CD4-positive, alpha-beta T cell (primary cell): ENCODE results near the gene CIAO2B. TPM values are rescaled to one million over a fixed set of nuclear protein-coding genes. Genes with fewer than 3 reads are reported as not detected.

ENCODE experiments used
- ATAC-seq: fragments of 200-7000 bp; cut with Tn5 transposase; one replicate; pipeline ENCODE4 v1.10.0; 2022; ENCODE audit warnings: mild to moderate bottlenecking; ENCODE audit not compliant: poor library complexity
- CTCF ChIA-PET: fragments of 350-600 bp; sonication (Branson Sonifier 250); formaldehyde crosslinking; loops from one replicate; lab custom pipeline; 2021; ENCODE audit warnings: antibody characterized with exemption, inconsistent platforms; lab: Charles Lee
- POLR2A ChIA-PET: fragments of 350-600 bp; sonication (Branson Sonifier 250); formaldehyde crosslinking; loops from one replicate; lab custom pipeline; 2021; ENCODE audit warnings: antibody characterized with exemption, inconsistent platforms; lab: Charles Lee
- DNase-seq, 14 experiments: peaks; one replicate each; pipeline ENCODE4 v3.0.0-alpha.2; 2013 to 2020; ENCODE audit warnings: mixed read lengths in 2 of 14
- H3K27ac ChIP-seq, 2 donors: one replicate each; pipeline versions ENCODE4 v1.5.1 to v1.7.0; 2013; ENCODE audit warnings: low read length in 2 of 2, low read depth in 1 of 2, mild to moderate bottlenecking in 1 of 2
- H3K27me3 ChIP-seq, 2 experiments: 1 replicate in 1 of 2; 2 replicates in 1 of 2; pipeline versions ENCODE4 v1.6.1 to v1.7.0; 2013; ENCODE audit warnings: low read length in 2 of 2, control low read depth in 1 of 2, mild to moderate bottlenecking in 1 of 2, moderate library complexity in 1 of 2; ENCODE audit not compliant: insufficient read depth in 2 of 2, control insufficient read depth in 1 of 2
- H3K36me3 ChIP-seq: one replicate; pipeline ENCODE4 v1.6.1; 2013; ENCODE audit warnings: low read length, control low read depth; ENCODE audit not compliant: insufficient read depth
- H3K4me1 ChIP-seq: one replicate; pipeline ENCODE4 v1.6.1; 2013; ENCODE audit warnings: low read length, control low read depth; ENCODE audit not compliant: insufficient read depth
- H3K4me3 ChIP-seq: one replicate; pipeline ENCODE4 v1.5.1; 2013; ENCODE audit warnings: mild to moderate bottlenecking, low read length, moderate library complexity
- H3K9me3 ChIP-seq, 2 experiments: 1 replicate in 1 of 2; 2 replicates in 1 of 2; pipeline versions ENCODE4 v1.6.1 to v1.7.0; 2013; ENCODE audit warnings: low read length in 2 of 2, mild to moderate bottlenecking in 2 of 2, control low read depth in 1 of 2, moderate library complexity in 1 of 2; ENCODE audit not compliant: control insufficient read depth in 1 of 2, insufficient read depth in 1 of 2
- H3K27ac Mint-ChIP-seq: one replicate; pipeline ENCODE4 v1.8.0; 2020; ENCODE audit warnings: mixed read lengths
- H3K27me3 Mint-ChIP-seq: one replicate; pipeline ENCODE4 v1.8.0; 2021; ENCODE audit warnings: mixed read lengths
- H3K36me3 Mint-ChIP-seq: one replicate; pipeline ENCODE4 v1.8.0; 2021; ENCODE audit warnings: low read depth, mixed read lengths
- H3K4me1 Mint-ChIP-seq: one replicate; pipeline ENCODE4 v1.8.0; 2021; ENCODE audit warnings: low read depth, mixed read lengths
- H3K4me3 Mint-ChIP-seq: one replicate; pipeline ENCODE4 v1.8.0; 2020; ENCODE audit warnings: mild to moderate bottlenecking, mixed read lengths
- H3K9me3 Mint-ChIP-seq: one replicate; pipeline ENCODE4 v1.8.0; 2020; ENCODE audit warnings: mixed read lengths
- intact Hi-C, 2 experiments: fragments of 100-400 bp; cut with DNase I in 1 of 2; cut with micrococcal nuclease in 1 of 2; formaldehyde crosslinking; loops; one replicate each; pipeline versions ENCODE4 v1.15.1 to v1.9.0; 2023 to 2025; cut with DNase I, micrococcal nuclease
- total RNA-seq, 174 experiments: library from RNA in 2 of 174; stranded (reverse) in 2 of 174; gene quantifications; one replicate each; pipeline ENCODE4 v1.2.3 and lab custom pipeline; 2021 to 2026
- TF ChIP-seq, protein P1 (sequence below): fragments of 200-600 bp; IDR thresholded peaks from one replicate; pipeline ENCODE4 v1.8.0; 2022; ENCODE audit warnings: antibody characterized with exemption, mild to moderate bottlenecking

The CIAO2B gene
- total RNA-seq, 2 experiments from 2014 or later, result 58.6 to 70.4 TPM

DNA sequence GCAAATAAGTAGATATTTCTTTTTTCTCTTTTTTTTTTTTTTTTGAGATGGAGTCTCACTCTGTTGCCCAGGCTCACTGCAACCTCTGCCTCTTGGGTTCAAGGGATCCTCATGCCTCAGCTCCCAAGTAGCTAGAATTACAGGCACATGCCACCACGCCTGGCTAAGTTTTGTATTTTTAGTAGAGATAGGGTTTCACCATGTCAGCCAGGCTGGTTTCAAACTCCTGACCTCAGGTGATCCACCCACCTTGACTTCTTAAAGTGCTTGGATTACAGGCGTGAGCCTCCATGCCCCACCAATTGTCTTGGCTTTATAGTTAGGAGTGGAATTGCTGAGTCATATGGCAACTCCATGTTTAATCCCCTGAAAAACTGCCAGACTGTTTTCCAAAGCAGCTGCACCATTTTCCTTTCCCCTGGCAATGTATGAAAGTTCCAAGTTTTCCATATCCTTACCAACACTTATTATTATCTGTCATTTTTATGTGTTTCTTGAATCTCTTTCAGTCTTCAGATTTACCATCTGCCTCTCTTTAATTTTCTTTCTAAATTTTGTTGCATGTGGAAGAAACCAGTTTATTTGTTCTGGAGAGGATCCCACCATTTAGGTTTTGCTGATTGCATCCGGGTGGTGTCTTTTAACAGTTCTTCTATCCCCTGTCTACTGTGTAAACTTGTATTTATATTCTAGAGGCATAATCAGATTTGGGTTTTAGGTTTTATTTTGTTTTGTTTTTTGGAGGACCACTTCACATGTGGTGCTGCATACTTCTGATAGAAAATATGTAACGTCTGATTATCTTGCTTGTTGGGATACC is 17.0 kb upstream of the CIAO2B start:
- intact Hi-C loops, result loop anchor here in 1 of 2 experiments (5.0 kb wide), 1 partner anchor 54 kb away; no protein-coding TSS in a partner anchor
- POLR2A ChIA-PET, result interaction anchor here (0.7 kb wide), 1 partner anchor 164 kb away, joined by 3 read pairs; no protein-coding TSS in a partner anchor
- peaks cover 63% of the 10 kb centered on the region for H3K27me3 Mint-ChIP-seq

DNA sequence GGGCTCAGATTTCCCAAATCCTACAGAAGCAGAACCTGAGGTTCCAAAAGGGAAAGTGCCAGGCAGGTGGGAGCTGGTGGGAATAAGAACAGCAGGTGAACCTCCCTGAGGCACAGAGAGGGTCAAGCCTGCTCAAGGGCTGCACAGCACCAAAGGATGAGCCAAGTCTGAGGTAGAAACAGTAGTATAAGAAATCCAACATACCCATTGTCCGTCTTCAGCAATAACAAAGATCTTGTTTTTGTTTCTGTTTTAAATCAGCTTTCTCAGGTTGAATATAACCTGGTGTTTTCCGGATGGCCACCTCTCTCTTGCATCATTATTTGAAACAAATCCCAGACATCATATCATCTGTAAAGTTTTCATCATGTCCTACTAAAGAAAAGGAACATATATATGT is 16.2 kb upstream of the CIAO2B start:
- POLR2A ChIA-PET, result no interaction called here
- peaks cover 26% of the 10 kb centered on the region for H3K4me1 ChIP-seq
- no peaks in the 10 kb centered on the region for H3K36me3 Mint-ChIP-seq
- H3K4me3 ChIP-seq, result no peak overlapping the region
- CTCF ChIA-PET, result interaction anchor here (1.6 kb wide), 1 partner anchor 11 kb away, joined by 4 read pairs; the partner anchor contains the start of gene CES3
- intact Hi-C loops, result loop anchor here in 1 of 2 experiments (5.0 kb wide), 1 partner anchor 53 kb away; no protein-coding TSS in a partner anchor
- no peak for DNase-seq
- H3K4me1 Mint-ChIP-seq, result peaks cover 20% of the 10 kb centered on the region
- H3K36me3 ChIP-seq, result no peaks in the 10 kb centered on the region
- peaks cover 25% of the 10 kb centered on the region in 2 experiments for H3K27me3 ChIP-seq
- peaks cover 0 to 8% of the 10 kb centered on the region in 2 experiments for H3K9me3 ChIP-seq
- peaks cover 61% of the 10 kb centered on the region for H3K27me3 Mint-ChIP-seq
- no peak overlapping the region for H3K27ac ChIP-seq
- TF ChIP-seq, protein P1, sequence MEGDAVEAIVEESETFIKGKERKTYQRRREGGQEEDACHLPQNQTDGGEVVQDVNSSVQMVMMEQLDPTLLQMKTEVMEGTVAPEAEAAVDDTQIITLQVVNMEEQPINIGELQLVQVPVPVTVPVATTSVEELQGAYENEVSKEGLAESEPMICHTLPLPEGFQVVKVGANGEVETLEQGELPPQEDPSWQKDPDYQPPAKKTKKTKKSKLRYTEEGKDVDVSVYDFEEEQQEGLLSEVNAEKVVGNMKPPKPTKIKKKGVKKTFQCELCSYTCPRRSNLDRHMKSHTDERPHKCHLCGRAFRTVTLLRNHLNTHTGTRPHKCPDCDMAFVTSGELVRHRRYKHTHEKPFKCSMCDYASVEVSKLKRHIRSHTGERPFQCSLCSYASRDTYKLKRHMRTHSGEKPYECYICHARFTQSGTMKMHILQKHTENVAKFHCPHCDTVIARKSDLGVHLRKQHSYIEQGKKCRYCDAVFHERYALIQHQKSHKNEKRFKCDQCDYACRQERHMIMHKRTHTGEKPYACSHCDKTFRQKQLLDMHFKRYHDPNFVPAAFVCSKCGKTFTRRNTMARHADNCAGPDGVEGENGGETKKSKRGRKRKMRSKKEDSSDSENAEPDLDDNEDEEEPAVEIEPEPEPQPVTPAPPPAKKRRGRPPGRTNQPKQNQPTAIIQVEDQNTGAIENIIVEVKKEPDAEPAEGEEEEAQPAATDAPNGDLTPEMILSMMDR, result no peak
- no peaks in the 10 kb centered on the region for H3K9me3 Mint-ChIP-seq
- no peak for ATAC-seq
- H3K4me3 Mint-ChIP-seq, result peak overlapping the region; percentile 59
- no peak overlapping the region for H3K27ac Mint-ChIP-seq

More for the DNA sequence above, 17.0 kb upstream of the CIAO2B start:
- Histone ChIP-seq H3K9me3 (peaks cover 0 to 8% of the 10 kb centered on the region in 2 experiments), H3K4me3 (no peak overlapping the region), H3K4me1 (peaks cover 26% of the 10 kb centered on the region), H3K27ac (no peak overlapping the region), H3K36me3 (no peaks in the 10 kb centered on the region), H3K27me3 (peaks cover 25% of the 10 kb centered on the region in 2 experiments)
- TF ChIP-seq, protein P1, result no peak
- CTCF ChIA-PET, result interaction anchor here (1.6 kb wide), 1 partner anchor 10 kb away, joined by 4 read pairs; the partner anchor contains the start of gene CES3
- Mint-ChIP-seq H3K4me3 (no peak overlapping the region), H3K27ac (no peak overlapping the region), H3K4me1 (peaks cover 20% of the 10 kb centered on the region), H3K36me3 (no peaks in the 10 kb centered on the region), H3K9me3 (no peaks in the 10 kb centered on the region)
- no peak for ATAC-seq
- DNase-seq, result no peak

GRCh38 chr16:66949472-66949871 is 15.3 kb upstream of the CIAO2B start:
- H3K9me3 Mint-ChIP-seq, result no peaks in the 10 kb centered on the region
- DNase-seq (no peak), ATAC-seq (no peak)
- Histone ChIP-seq H3K4me3 (no peak overlapping the region), H3K9me3 (peaks cover 0 to 8% of the 10 kb centered on the region in 2 experiments), H3K4me1 (peaks cover 26% of the 10 kb centered on the region), H3K36me3 (no peaks in the 10 kb centered on the region), H3K27ac (no peak overlapping the region), H3K27me3 (peaks cover 25% of the 10 kb centered on the region in 2 experiments)
- CTCF ChIA-PET, result interaction anchor here (1.6 kb wide), 1 partner anchor 12 kb away, joined by 4 read pairs; the partner anchor contains the start of gene CES3
- no peak overlapping the region for H3K27ac Mint-ChIP-seq
- peak overlapping the region; percentile 69 for H3K4me3 Mint-ChIP-seq
- peaks cover 61% of the 10 kb centered on the region for H3K27me3 Mint-ChIP-seq
- peaks cover 20% of the 10 kb centered on the region for H3K4me1 Mint-ChIP-seq
- intact Hi-C loops, result no loop called here
- POLR2A ChIA-PET, result no interaction called here
- no peaks in the 10 kb centered on the region for H3K36me3 Mint-ChIP-seq
- TF ChIP-seq, protein P1, result no peak
